Adipocyte (in vitro differentiated cells): ENCODE results near the gene PCNX1.
"Not testable (repeated sequence)": the region's sequence is repeated elsewhere in the genome, so short reads cannot be mapped to it uniquely, and the experiment has no call there.

Experiments
- DNase-seq: peaks from one replicate; pipeline ENCODE4 v3.0.0-alpha.2; 2015; ENCODE audit warnings: low read depth
- H3K27me3 ChIP-seq: replicated peaks from 2 replicates; pipeline ENCODE4 v1.7.0; 2013; ENCODE audit warnings: mild to moderate bottlenecking, low read length, moderate library complexity; ENCODE audit not compliant: control insufficient read depth, insufficient read depth
- H3K36me3 ChIP-seq: 2 replicates; pipeline ENCODE4 v1.7.0; 2013; ENCODE audit warnings: low read length, mild to moderate bottlenecking, moderate library complexity; ENCODE audit not compliant: control insufficient read depth, insufficient read depth, severe bottlenecking
- H3K4me1 ChIP-seq: 2 replicates; pipeline ENCODE4 v1.7.0; 2013; ENCODE audit warnings: mild to moderate bottlenecking, low read length, moderate library complexity; ENCODE audit not compliant: control insufficient read depth, insufficient read depth
- H3K4me3 ChIP-seq: 2 replicates; pipeline ENCODE4 v1.7.0; 2013; ENCODE audit warnings: mild to moderate bottlenecking, low read length, moderate library complexity
- H3K9ac ChIP-seq: 2 replicates; pipeline ENCODE4 v1.7.0; 2013; ENCODE audit warnings: mild to moderate bottlenecking, low read length, moderate library complexity
- H3K9me3 ChIP-seq: 2 replicates; pipeline ENCODE4 v1.7.0; 2013; ENCODE audit warnings: mild to moderate bottlenecking, low read length, moderate library complexity; ENCODE audit not compliant: control insufficient read depth

Gene PCNX1

GRCh38 chr14:71001742-71002141 lies 94.5 kb downstream of the PCNX1 start:
- H3K9me3 ChIP-seq, result no peaks in the 10 kb centered on the region
- H3K4me1 ChIP-seq, result peaks cover 11% of the 10 kb centered on the region
- no peak overlapping the region for H3K9ac ChIP-seq
- no peak overlapping the region for H3K4me3 ChIP-seq
- H3K27me3 ChIP-seq, result no peaks in the 10 kb centered on the region
- DNase-seq, result no peak
- peaks cover 38% of the 10 kb centered on the region for H3K36me3 ChIP-seq

DNA sequence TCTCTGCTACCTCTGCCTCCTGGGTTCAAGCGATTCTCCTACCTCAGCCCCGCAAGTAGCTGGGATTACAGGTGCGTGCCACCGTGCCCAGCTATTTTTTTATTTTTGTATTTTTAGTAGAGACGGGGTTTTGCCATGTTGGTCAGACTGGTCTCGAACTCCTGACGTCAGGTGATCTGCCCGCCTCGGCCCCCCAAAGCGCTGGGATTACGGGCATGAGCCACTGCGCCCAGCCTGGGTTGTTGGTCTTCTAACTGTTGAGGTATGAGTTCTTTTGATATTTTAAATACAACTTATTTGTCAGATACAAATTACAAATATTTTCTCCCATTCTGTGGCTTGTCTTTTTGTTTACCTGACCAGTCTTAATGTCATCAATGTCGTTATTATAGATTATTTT lies 95.9 kb downstream of the PCNX1 start:
- no peak for DNase-seq
- Histone ChIP-seq H3K27me3 (no peaks in the 10 kb centered on the region), H3K4me1 (peaks cover 11% of the 10 kb centered on the region), H3K36me3 (peaks cover 35% of the 10 kb centered on the region), H3K4me3 (no peak overlapping the region), H3K9me3 (no peaks in the 10 kb centered on the region), H3K9ac (no peak overlapping the region)

DNA sequence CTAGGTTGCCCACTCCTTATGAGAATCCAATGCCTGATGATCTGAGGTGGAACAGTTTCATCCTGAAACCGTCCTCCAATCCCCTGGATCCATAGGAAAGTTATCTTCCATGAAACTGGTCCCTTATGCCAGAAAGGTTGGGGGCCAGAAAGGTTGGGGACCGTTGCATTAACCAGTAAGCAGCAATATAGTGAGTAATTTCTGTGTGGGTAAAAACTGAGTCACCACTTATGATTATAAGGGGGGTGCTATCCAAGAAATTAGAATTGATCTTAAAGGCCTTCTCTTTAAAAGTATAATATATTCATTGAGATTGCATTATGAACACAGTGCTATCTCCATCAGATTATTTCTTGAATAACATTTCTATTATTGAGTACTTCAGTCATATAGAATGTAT lies 97.2 kb downstream of the PCNX1 start:
- Histone ChIP-seq H3K27me3 (no peaks in the 10 kb centered on the region), H3K4me1 (peaks cover 11% of the 10 kb centered on the region), H3K36me3 (peaks cover 36% of the 10 kb centered on the region), H3K9me3 (no peaks in the 10 kb centered on the region), H3K9ac (no peak overlapping the region), H3K4me3 (no peak overlapping the region)
- DNase-seq, result no peak

- H3K4me3 ChIP-seq, result no peak overlapping the region
Measured at GRCh38 chr14:71005076-71005475, 97.8 kb downstream of the PCNX1 start.

GRCh38 chr14:71006200-71006563 lies 98.9 kb downstream of the PCNX1 start:
- H3K9ac ChIP-seq, result no peak overlapping the region
- peaks cover 47% of the 10 kb centered on the region for H3K36me3 ChIP-seq
- no peak overlapping the region for H3K4me3 ChIP-seq
- H3K27me3 ChIP-seq, result no peaks in the 10 kb centered on the region
- DNase-seq, result no peak
- peaks cover 11% of the 10 kb centered on the region for H3K4me1 ChIP-seq
- no peaks in the 10 kb centered on the region for H3K9me3 ChIP-seq

More at GRCh38 chr14:71005076-71005475, 97.8 kb downstream of the PCNX1 start:
- Histone ChIP-seq H3K9me3 (no peaks in the 10 kb centered on the region), H3K27me3 (no peaks in the 10 kb centered on the region), H3K9ac (no peak overlapping the region), H3K4me1 (peaks cover 11% of the 10 kb centered on the region), H3K36me3 (peaks cover 42% of the 10 kb centered on the region)
- DNase-seq, result no peak

DNA sequence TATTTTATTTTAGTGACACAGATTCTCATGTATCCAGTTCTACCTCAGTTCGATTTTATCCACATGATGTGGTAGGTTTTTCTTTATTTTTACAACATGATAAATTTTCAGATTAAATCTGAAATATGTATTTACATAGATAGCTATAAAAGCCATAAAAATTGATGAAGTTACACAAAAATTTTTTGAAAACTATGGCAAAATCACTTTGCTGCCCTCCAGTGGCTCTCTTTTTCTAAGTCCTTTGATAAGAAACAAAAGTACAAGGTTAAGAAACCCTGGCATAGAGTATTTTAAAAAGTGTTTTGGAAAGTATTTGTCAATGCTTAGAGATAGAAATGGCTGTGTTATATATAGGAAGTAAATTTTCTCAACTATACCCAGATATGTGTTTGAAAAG lies 104.2 kb downstream of the PCNX1 start:
- Histone ChIP-seq H3K9ac (no peak overlapping the region), H3K4me3 (no peak overlapping the region), H3K9me3 (no peaks in the 10 kb centered on the region), H3K27me3 (no peaks in the 10 kb centered on the region), H3K4me1 (peaks cover 9% of the 10 kb centered on the region), H3K36me3 (peaks cover 51% of the 10 kb centered on the region)
- peak; percentile 39 for DNase-seq

- H3K9me3 ChIP-seq, result no peaks in the 10 kb centered on the region
- no peak for DNase-seq
- peaks cover 58% of the 10 kb centered on the region for H3K36me3 ChIP-seq
- H3K4me1 ChIP-seq, result peaks cover 9% of the 10 kb centered on the region
- no peak overlapping the region for H3K4me3 ChIP-seq
- no peak overlapping the region for H3K9ac ChIP-seq
- no peaks in the 10 kb centered on the region for H3K27me3 ChIP-seq
Measured at GRCh38 chr14:71012888-71013287, 105.6 kb downstream of the PCNX1 start.

- DNase-seq, result no peak
- Histone ChIP-seq H3K27me3 (no peaks in the 10 kb centered on the region), H3K4me1 (peaks cover 9% of the 10 kb centered on the region), H3K36me3 (peaks cover 60% of the 10 kb centered on the region), H3K9me3 (no peaks in the 10 kb centered on the region), H3K4me3 (no peak overlapping the region), H3K9ac (no peak overlapping the region)
Measured at GRCh38 chr14:71013551-71014192, 106.4 kb downstream of the PCNX1 start.

GRCh38 chr14:71019917-71020316 lies 112.7 kb downstream of the PCNX1 start:
- not testable (repeated sequence) for DNase-seq, H3K27me3 ChIP-seq, H3K9ac ChIP-seq, H3K4me3 ChIP-seq, H3K9me3 ChIP-seq
- peaks cover 22% of the 10 kb centered on the region for H3K4me1 ChIP-seq
- H3K36me3 ChIP-seq, result peaks cover 61% of the 10 kb centered on the region

DNA sequence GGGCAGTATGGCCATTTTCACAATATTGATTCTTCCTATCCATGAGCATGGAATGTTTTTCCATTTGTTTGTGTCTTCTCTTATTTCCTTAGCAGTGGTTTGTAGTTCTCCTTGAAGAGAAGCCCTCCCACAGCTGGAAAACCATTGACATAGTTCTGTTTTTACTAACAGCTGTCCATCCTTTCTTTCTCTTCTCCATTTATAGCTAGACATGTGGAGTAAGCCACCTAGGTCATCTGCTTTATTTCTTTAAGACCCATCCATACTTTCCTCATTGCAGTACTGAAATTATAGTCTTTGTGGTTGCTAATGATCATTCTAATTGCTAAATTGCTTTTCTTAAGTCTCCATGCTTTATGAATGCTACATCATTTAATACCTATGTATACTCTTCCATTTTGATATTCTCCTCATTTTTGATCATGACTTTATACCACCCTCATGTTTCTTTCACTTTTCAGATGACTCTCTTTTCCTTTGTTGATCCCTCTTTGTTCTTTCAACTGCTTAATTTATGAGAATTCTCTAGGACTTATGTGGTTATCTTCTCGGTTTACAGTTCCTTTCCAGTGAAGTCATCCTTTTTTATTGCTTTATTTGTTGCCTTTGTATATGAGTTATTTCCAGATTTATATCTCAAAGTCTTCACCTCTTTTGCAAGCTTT lies 114.2 kb downstream of the PCNX1 start:
- Histone ChIP-seq H3K9me3 (no peaks in the 10 kb centered on the region), H3K36me3 (peaks cover 61% of the 10 kb centered on the region), H3K9ac (no peak overlapping the region), H3K4me1 (peaks cover 22% of the 10 kb centered on the region), H3K27me3 (no peaks in the 10 kb centered on the region), H3K4me3 (peak overlapping the region; percentile 8)
- DNase-seq, result peak; percentile 39

- Histone ChIP-seq H3K9me3 (no peaks in the 10 kb centered on the region), H3K27me3 (no peaks in the 10 kb centered on the region), H3K9ac (no peak overlapping the region), H3K4me3 (no peak overlapping the region), H3K36me3 (peaks cover 62% of the 10 kb centered on the region), H3K4me1 (peaks cover 22% of the 10 kb centered on the region)
- no peak for DNase-seq
Measured at GRCh38 chr14:71022012-71022869, 115.0 kb downstream of the PCNX1 start.
